ENCODE results near the gene BICRAL. TPM values are rescaled to one million over a fixed set of nuclear protein-coding genes. Genes with fewer than 3 reads are reported as not detected.
"Not testable (repeated sequence)": the region's sequence is repeated elsewhere in the genome, so short reads cannot be mapped to it uniquely, and the experiment has no call there.

BICRAL gene
- 2.8 and 5.6 TPM in 2 replicates for total RNA-seq

DNA sequence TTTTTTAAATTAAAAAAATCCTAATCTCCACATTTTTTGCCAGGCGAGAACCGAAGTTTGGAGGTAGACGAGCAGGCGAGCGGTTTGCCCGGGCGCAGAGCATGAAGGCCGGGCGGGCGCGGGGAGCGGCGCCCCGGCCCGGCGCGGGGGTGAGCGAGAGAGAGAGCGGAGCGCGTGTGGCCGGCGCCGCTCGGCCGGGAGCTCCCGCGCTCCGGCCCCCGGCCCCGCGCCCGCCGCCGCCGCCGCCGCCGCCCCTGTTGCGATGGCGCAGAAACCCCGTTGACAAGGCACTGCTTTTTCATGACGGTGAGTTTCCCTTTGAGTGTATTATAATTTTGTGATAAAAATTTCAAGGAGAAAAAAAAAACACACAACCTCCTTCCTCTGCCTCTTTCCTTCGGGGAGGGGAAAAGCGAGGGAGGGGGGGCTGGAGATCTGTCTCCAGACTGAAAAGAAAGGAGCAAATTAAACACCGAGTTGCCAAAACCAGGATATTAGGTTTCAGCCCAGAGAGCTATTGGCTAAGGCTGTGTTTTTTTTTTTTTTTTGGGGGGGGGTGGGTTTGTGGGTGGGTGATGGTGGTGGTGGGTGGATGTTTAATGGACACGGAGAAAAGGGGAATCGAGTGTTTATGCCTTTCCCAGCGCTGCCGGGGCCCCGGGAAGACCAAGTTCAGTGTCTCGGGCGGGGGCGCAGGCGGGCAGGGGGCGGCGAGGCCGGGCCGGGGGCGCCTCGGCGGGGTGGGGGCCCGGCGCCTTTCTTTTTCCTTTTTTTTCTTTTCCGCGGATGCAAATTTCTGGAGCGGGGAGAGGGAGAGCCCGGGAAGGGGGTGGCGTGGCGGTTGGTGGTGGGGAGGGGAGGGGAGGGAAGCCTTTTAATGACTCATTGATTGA is at the start of gene BICRAL:
BICRAL (plus strand) TSS at position 257 of the 893 bp plus-strand sequence. CDS start 39,971 bp downstream, outside the sequence.
- peak; percentile 82 to 88 for DNase-seq (ENCODE audit: low read depth in 2 of 2)

- DNase-seq (ENCODE audit: low read depth in 2 of 2): not testable (repeated sequence)
Measured at GRCh38 chr6:42733867-42734481, 47.9 kb upstream of the BICRAL start.

GRCh38 chr6:42735976-42736375 is 45.9 kb upstream of the BICRAL start:
- no peak for DNase-seq (ENCODE audit: low read depth in 2 of 2)

- DNase-seq (ENCODE audit: low read depth in 2 of 2): no peak
Measured at GRCh38 chr6:42740725-42741124, 41.1 kb upstream of the BICRAL start.

DNA sequence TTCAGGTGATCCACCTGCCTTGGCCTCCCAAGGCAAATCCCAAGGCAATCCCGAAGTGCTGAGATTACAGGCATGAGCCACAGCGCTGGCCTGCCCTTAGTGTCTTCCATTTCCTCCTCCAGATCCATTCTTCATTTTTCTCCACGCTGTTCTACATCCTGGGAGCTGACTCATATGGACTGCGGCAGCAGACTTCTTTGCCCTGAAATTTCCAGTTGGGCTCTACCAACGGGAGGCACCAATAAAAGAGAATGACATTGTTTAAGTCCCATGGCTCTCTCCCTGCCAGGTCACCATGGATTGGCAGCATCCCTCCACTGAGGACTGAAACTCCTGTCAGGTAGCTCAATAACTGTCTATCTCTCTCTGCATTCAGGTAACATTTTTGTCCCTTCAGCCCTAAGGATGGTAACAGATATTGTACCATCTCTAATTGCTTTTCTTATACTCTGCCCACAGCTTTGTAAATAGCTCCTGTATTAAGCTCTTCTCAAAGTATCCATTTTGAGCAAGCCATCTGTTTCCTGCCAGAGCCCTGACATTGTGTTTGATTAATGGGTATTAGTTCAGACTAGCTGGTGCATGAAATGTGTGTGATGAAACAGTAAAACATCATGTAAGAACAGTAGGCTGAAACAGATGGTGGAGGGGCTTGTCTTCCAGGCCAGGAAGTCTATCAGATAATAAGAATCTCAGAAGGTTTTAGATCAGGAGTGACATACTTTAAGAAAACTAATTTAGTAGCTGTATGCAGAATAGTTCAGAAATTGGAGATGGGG is 39.5 kb upstream of the BICRAL start:
- peak; percentile 66 to 90 for DNase-seq (ENCODE audit: low read depth in 2 of 2)

DNA sequence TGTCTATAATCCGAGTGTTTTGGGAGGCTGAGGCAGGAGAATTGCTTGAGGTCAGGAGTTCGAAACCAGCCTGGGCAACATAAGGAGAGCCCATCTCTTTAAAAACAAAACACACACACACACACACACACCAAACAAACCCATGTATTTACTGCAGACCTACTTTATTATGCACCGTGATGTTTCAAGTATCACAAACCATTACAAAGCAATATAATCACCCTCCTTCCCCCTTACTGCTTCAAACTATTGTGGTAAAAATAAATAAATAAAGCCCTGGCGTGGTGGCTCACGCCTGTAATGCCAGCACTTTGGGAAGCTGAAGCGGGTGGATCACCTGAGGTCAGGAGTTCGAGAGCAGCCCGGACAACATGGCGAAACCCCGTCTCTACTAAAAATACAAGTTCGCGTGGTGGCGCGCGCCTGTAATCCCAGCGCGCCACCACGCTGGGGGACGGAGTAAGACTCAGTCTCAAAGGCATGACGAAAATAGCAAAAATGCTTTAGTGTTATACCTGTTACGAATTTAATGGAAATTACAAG is 37.4 kb upstream of the BICRAL start:
- no peak for DNase-seq (ENCODE audit: low read depth in 2 of 2)

GRCh38 chr6:42745083-42745639 is 36.7 kb upstream of the BICRAL start:
- peak; percentile 37 to 41 for DNase-seq (ENCODE audit: low read depth in 2 of 2)

DNA sequence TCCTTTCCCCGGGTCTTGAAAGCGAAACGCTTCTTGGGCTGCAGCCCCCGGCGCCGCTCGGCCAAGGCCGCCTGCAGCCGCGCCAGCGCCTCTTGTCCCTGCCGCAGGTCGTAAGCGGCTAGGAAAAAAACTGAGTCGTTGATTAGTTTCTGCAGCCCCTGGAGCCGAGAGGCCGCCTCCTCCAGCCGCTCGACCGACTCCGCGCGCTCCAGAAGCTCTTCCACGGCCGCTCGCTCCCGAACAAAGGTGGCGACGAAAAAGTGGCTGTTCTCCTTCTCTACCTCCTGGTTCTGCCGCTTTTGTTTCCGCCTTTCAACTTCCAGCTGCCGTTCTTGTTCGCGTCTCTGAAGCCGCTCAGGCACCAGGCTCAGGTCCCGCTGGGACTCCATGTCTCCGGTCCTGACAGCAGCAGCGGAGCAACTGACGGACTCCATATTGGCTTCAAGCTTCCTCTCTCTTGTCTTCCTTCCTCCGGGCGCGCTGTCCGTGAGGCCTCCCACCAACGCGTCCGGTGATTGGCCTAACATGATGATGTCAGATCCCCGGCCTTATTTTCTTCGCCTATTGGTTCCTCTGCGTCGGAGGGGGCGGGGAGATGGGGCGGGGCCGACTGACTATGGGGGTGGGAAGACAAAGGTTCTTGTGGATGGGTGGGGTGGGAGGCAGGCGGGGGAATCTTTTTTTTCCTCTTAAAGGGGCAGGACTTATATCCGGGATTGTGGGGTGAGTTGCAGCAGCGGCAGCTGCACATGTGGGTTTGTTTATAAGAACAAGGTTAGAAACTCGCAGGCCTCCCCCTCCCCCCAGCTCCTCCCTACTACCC is 36.0 kb upstream of the BICRAL start, which contains the start of gene TBCC:
TBCC (minus strand) TSS at position 464 of the 823 bp plus-strand sequence; CDS start at position 434, 30 bp downstream.
- peak; percentile 99 for DNase-seq (ENCODE audit: low read depth in 2 of 2)

DNA sequence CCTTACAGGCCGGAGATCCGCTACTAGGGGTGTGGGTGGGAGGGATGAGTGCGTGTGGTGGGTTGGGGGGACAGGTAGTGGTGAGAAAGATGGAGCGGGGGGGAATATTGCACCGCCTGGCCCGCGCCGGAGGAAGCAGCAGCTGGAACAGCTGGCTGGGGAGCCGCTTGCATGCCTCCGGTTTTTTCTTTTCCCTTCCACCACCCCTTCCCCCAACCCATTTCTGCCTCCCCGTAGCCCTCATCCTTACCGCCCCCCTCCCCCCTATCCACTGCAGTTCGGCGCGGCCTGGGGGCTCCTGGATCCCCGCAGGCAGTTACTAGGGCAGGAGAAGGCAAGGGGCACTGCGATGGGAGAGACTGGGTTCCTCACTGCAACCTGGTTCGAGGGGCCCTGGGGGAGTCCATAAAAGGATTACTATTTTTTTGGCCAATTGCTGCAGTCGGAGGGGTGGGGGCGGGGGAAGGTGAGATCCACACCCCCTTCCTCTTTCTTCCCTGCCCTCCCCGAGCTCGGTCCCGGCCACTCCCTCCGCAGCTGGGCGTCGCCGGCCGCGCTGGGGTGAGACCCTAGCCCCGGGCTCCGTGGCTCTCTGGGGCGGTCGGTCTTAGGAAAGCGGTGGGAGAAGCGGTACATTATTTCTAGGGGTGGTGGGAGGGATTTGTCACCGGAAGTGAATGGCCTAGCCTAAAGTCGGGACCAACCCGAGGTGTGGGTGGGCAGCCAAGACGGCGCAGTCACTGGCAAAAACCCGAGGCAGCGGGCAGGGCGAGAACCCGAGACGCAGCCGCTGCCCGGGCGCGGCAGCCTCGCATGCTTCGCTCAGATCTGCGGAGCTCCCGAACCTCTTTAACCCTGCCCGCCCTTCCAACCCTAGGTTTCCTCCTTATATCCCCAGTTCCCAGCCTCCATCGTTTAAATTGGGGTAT is 35.1 kb upstream of the BICRAL start:
- peak; percentile 84 to 90 for DNase-seq (ENCODE audit: low read depth in 2 of 2)

DNA sequence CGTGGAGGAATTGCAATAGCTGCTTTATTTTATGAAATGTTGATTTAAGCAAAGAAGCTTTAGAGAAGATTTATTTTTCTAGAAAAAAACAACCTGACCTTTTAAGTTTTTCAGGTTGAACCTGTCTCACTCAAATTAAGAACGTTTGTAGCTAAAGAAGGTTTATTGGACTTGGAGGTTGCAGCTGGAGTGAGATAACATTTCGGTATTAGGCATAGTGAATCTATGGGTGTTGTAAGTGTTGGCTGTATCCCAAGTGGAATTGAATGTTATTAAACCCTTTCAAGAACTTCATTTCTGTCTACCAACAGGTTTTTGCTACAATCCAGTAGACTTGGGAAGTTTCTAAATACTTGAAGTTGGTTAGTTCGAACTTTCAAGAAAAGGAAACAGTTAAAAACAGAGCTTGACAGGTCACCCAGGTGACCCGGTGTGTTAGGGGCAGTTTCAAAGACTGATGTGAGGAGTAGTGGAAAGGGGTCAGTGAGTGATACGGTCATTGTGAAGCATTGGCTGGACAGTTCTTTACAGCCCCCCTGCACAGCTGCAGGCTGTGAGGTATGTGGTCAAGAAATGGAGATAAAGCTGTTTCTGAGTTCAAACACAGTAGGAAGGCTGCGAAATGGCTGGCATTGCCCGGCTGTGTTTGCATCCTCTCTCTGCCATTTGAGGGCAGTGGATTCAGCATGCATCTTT is 33.5 kb upstream of the BICRAL start:
- no peak for DNase-seq (ENCODE audit: low read depth in 2 of 2)

DNA sequence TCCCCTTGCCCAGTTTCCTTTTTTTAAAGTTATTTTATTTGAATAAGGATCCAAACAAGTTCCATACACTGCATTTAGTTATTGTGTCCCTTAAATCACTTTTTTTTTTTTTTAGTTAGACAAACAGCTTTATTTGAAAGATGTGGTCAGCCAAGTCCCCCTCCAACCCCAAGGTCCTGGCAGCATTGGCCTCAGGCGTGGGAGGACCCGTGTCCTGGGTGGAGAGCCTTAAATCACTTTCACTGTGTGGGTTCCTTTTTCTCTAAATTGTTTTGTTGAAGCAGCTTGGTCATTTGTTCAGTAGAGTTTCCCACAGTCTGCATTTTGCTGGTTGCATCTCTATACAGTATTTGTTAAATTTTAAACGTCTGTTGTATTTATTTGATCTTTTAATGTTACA is 30.8 kb upstream of the BICRAL start:
- no peak for DNase-seq (ENCODE audit: low read depth in 2 of 2)

DNA sequence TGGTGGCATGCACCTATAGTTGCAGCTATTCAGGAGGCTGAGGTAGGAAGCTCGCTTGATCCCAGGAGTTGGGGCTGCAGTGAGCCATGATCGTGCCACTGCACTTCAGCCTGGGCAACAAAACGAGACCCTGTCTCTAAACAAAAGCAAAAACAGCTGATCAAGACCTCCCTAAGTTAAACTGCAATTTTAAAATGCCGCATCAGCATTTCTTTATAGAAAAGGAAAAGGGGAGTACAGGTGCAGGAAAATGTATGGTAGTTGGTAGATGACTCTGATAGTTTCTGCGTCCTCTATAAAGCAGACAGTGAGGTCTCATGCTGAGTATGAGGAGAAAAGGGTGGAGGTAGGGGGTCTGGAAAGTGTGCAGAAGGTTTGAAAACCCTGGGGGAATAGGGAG is 27.1 kb upstream of the BICRAL start:
- DNase-seq (ENCODE audit: low read depth in 2 of 2): no peak

DNA sequence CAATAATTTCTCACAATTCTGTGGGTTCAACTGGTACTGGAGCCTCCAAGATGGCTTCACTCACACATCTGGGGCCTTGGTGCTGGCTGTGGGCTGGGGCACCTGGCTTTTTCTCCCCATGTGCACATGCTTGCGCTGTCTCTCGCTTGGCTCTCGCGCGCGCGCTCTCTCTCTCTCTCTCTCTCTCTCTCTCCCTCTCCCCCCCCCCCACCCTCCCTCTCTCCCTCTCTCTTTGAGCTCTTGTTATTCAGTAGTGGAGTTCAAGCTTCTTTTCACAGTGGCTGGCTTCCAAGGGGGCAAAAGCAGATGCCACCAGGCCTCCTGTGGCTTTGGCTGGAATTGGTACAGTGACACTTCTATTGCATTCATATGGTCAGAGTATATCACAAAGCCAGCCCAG is 25.1 kb upstream of the BICRAL start:
- no peak for DNase-seq (ENCODE audit: low read depth in 2 of 2)

DNA sequence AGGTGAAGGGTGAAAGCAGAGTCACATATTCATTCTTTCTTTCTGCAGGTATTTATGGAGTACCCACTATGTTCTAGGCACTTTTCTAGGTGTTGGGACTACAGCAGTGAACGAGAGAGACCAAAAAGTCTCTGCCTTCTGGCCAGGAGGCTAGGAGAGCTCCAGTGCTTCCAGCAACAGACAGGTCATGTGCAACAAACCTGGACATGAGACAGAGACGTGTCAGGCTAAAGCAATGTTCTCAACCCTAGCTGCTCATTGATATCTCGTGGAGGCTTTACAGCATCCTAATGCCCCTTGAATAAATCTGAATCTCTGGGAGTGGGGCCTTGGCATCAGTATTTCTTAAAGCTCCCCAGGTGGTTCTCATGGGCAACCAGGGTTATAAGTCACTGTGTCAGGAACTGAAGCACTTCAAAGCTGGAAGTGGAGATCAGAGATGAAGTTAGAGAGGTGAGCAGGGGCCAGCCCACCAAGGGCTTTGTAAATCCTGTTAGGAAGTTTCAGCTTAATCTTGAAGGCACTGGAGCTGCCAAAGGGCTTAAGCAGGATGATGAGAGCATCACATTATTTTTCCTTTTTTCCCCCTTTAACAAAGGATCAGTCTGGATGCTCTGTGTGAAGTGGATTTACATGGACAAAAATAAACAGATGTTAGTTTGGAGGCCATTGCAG is 23.0 kb upstream of the BICRAL start:
- DNase-seq (ENCODE audit: low read depth in 2 of 2): no peak

DNA sequence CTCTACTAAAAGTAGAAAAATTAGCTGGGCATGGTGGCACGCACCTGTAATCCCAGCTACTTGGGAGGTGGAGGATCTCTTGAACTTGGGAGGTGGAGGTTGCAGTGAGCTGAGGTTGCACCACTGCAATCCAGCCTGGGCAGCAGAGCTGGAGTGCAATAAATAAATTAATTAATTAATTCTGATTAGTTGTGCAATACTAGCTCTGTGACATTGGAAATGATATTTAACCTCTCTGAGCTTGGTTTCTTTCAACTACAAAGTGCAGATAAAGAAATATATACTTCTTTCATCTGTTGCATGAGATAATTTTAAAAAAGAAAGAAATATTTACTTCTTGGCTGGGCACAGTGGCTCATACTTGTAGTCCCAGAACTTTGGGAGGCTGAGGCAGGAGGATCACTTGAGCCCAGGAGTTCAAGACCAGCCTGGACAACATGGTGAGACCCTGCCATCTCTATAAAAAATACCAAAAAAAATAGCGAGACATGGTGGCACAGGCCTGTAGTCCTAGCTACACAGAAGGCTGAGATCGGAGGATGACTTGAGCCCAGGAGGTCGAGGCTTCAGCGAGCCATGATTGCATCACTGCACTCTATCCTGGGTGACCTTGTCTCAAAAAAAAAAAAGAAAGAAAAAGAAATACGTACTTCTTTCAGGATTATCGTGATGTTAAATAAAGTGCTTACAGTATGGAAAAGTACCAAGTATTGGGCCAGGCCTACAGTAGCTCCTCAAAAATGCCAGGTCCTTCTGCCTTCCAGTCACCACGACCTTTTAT is 20.4 kb upstream of the BICRAL start:
- no peak for DNase-seq (ENCODE audit: low read depth in 2 of 2)

GRCh38 chr6:42762426-42762859 is 19.4 kb upstream of the BICRAL start:
- DNase-seq (ENCODE audit: low read depth in 2 of 2): no peak

GRCh38 chr6:42762950-42763349 is 18.9 kb upstream of the BICRAL start:
- no peak for DNase-seq (ENCODE audit: low read depth in 2 of 2)

Data from lung microvascular endothelial cell (primary cell).